HK-2 (cell line): ENCODE results near the gene TTC21B.
A peak's percentile ranks its signal among the peaks of the same experiment; 100 is the strongest.
"Not testable (repeated sequence)": the region's sequence is repeated elsewhere in the genome, so short reads cannot be mapped to it uniquely, and the experiment has no call there.

Experiments used
- DNase-seq: peaks from one replicate; pipeline ENCODE4 v3.0.0-alpha.2; 2018; ENCODE audit not compliant: unreplicated experiment

TTC21B gene

GRCh38 chr2:165953655-165954606 lies at the start of gene TTC21B:
Gene TTC21B (minus strand): TSS chr2:165953776. CDS start chr2:165953705, 71 bp downstream.
- DNase-seq: peak; percentile 98

GRCh38 chr2:166000401-166000800 lies 46.8 kb upstream of the TTC21B start:
- DNase-seq: no peak

- no peak for DNase-seq
Observed at GRCh38 chr2:165990846-165991245, 37.3 kb upstream of the TTC21B start.

- DNase-seq: no peak
Observed at GRCh38 chr2:165989851-165990250, 36.3 kb upstream of the TTC21B start.

- DNase-seq: no peak
Observed at GRCh38 chr2:165985120-165985519, 31.5 kb upstream of the TTC21B start.

- not testable (repeated sequence) for DNase-seq
Observed at GRCh38 chr2:165972161-165972560, 18.6 kb upstream of the TTC21B start.

GRCh38 chr2:165970663-165971062 lies 17.1 kb upstream of the TTC21B start:
- no peak for DNase-seq

- DNase-seq: no peak
Observed at GRCh38 chr2:165969227-165969626, 15.7 kb upstream of the TTC21B start.

GRCh38 chr2:165967746-165968145 lies 14.2 kb upstream of the TTC21B start:
- no peak for DNase-seq

GRCh38 chr2:165961818-165962217 lies 8.2 kb upstream of the TTC21B start:
- DNase-seq: no peak

GRCh38 chr2:165959371-165959770 lies 5.8 kb upstream of the TTC21B start:
- DNase-seq: no peak

- no peak for DNase-seq
Observed at GRCh38 chr2:165958313-165958960, 4.9 kb upstream of the TTC21B start.

- DNase-seq: no peak
Observed at GRCh38 chr2:165957030-165957675, 3.6 kb upstream of the TTC21B start.

- DNase-seq: no peak
Observed at GRCh38 chr2:165953306-165953654, 296 bp downstream of the TTC21B start.

GRCh38 chr2:165952741-165953211 lies 800 bp downstream of the TTC21B start:
- DNase-seq: no peak

GRCh38 chr2:165952085-165952484 lies 1.5 kb downstream of the TTC21B start:
- DNase-seq: no peak

GRCh38 chr2:165950438-165950837 lies 3.1 kb downstream of the TTC21B start:
- no peak for DNase-seq

GRCh38 chr2:165941827-165942226 lies 11.7 kb downstream of the TTC21B start:
- DNase-seq: no peak

- DNase-seq: no peak
Observed at GRCh38 chr2:165938237-165938636, 15.3 kb downstream of the TTC21B start.

GRCh38 chr2:165933211-165933910 lies 20.2 kb downstream of the TTC21B start:
- no peak for DNase-seq

- DNase-seq: no peak
Observed at GRCh38 chr2:165927774-165928173, 25.8 kb downstream of the TTC21B start.

GRCh38 chr2:165927353-165927752 lies 26.2 kb downstream of the TTC21B start:
- DNase-seq: no peak
